Smooth muscle cell (in vitro differentiated cells): Measurements from ENCODE around the gene UROS. TPM values are rescaled to one million over a fixed set of nuclear protein-coding genes. Genes with fewer than 3 reads are reported as not detected.

Source experiments
- DNase-seq: peaks from one replicate; lab custom pipeline; 2025; ENCODE audit not compliant: unreplicated experiment; lab: John Stamatoyannopoulos, UW
- H2AFZ ChIP-seq: fragments of 200-600 bp; sonication (generic); 2 replicates; pipeline ENCODE4 v1.6.0; 2016; ENCODE audit warnings: antibody characterized with exemption, low read depth, mild to moderate bottlenecking
- H3F3A ChIP-seq: fragments of 200-600 bp; sonication (generic); 2 replicates; pipeline ENCODE4 v1.6.0; 2017; ENCODE audit warnings: antibody characterized with exemption, low read depth
- H3K27ac ChIP-seq: fragments of 200-600 bp; sonication (generic); 2 replicates; pipeline ENCODE4 v1.5.1; 2016; ENCODE audit warnings: low read depth, mild to moderate bottlenecking
- H3K27me3 ChIP-seq: fragments of 200-600 bp; sonication (generic); 2 replicates; pipeline ENCODE4 v1.6.1; 2016; ENCODE audit warnings: low read depth, mild to moderate bottlenecking
- H3K36me3 ChIP-seq: fragments of 200-600 bp; sonication (generic); 2 replicates; pipeline ENCODE4 v1.5.1; 2016; ENCODE audit warnings: low read depth
- H3K4me1 ChIP-seq: fragments of 200-600 bp; sonication (generic); 2 replicates; pipeline ENCODE4 v1.5.1; 2016; ENCODE audit warnings: low read depth
- H3K4me2 ChIP-seq: fragments of 200-600 bp; sonication (generic); 2 replicates; pipeline ENCODE4 v1.6.0; 2016; ENCODE audit warnings: mild to moderate bottlenecking
- H3K4me3 ChIP-seq: fragments of 200-600 bp; sonication (generic); 2 replicates; pipeline ENCODE4 v1.5.1; 2016; ENCODE audit warnings: mild to moderate bottlenecking
- H3K79me2 ChIP-seq: fragments of 200-600 bp; sonication (generic); 2 replicates; pipeline ENCODE4 v1.6.0; 2016; ENCODE audit warnings: low read depth, mild to moderate bottlenecking
- H3K9ac ChIP-seq: fragments of 200-600 bp; sonication (generic); 2 replicates; pipeline ENCODE4 v1.6.0; 2016; ENCODE audit warnings: low read depth
- H3K9me3 ChIP-seq: fragments of 200-600 bp; sonication (generic); replicated peaks from 2 replicates; pipeline ENCODE4 v1.5.1; 2016; ENCODE audit warnings: low read depth
- H4K20me1 ChIP-seq: fragments of 200-600 bp; sonication (generic); 2 replicates; pipeline ENCODE4 v1.6.0; 2016; ENCODE audit warnings: low read depth
- CTCF ChIP-seq: fragments of 200-600 bp; sonication (generic); IDR thresholded peaks from 2 replicates; pipeline ENCODE4 v1.5.1; 2017; ENCODE audit warnings: borderline replicate concordance, mild to moderate bottlenecking, antibody characterized with exemption; ENCODE audit not compliant: insufficient read depth, poor library complexity, severe bottlenecking
- WGBS: methylation state at CpG from one replicate; pipeline ENCODE4 v1.1.7; 2016; ENCODE audit warnings: low lambda C conversion rate; 5-methylcytosine and 5-hydroxymethylcytosine counted together
- polyA plus RNA-seq: library from polyadenylated mRNA; unstranded; fragments of >200 nt; fragmentation: Nextera tagmentation; extraction: Ambion mirVana; gene quantifications from 2 replicates; pipeline ENCODE4 v1.2.1, GENCODE V29; 2016
- total RNA-seq: library from RNA; depleted of rRNA; stranded (reverse); fragments of >200 nt; gene quantifications from 2 replicates; pipeline ENCODE4 v1.2.3, GENCODE V29; 2014

The UROS gene
- total and polyA plus RNA-seq, 2 experiments from 2014 or later, result 43.7 to 77.5 TPM

DNA sequence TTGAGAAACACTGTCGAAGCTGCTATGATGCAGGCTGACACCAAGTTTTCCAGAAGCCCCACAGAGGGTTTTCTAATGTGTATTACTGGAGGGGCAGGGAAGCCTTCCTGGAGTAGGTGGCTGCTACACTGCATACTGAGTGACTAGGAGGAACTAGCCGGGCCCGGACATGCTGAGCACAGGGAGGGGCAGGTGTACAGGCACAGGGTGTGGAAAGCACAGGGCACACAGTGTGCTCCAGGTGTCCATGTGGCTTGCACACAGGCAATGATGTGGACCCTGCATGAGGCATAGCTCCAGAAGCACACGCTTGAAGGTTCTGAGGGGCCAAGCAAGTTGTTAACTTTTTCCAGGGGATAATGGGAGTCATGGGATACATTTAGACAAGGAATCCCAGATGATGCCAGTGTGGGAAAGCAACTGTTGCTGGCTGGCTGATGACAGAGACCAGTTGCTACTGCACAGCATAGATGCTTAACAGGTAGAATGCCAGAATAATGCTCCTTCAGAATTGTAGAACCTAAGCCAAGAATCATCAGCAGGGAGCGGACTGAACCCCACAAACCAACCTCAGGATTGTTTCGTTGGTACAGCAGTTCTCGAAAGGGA is 43.5 kb upstream of the UROS start:
- H3K36me3 ChIP-seq, result no peaks in the 10 kb centered on the region
- no peaks in the 10 kb centered on the region for H3K79me2 ChIP-seq
- H3K4me3 ChIP-seq, result no peak overlapping the region
- no peak for TF ChIP-seq CTCF
- H3K27ac ChIP-seq, result no peak overlapping the region
- no peaks in the 10 kb centered on the region for H3F3A ChIP-seq
- H3K4me2 ChIP-seq, result no peak overlapping the region
- no peak overlapping the region for H2AFZ ChIP-seq
- no peak overlapping the region for H3K9ac ChIP-seq
- H3K27me3 ChIP-seq, result no peaks in the 10 kb centered on the region
- H3K9me3 ChIP-seq, result no peaks in the 10 kb centered on the region
- 96% methylated on average over 7 of the region's 7 CpGs for WGBS
- DNase-seq, result no peak
- H4K20me1 ChIP-seq, result no peaks in the 10 kb centered on the region
- no peaks in the 10 kb centered on the region for H3K4me1 ChIP-seq

DNA sequence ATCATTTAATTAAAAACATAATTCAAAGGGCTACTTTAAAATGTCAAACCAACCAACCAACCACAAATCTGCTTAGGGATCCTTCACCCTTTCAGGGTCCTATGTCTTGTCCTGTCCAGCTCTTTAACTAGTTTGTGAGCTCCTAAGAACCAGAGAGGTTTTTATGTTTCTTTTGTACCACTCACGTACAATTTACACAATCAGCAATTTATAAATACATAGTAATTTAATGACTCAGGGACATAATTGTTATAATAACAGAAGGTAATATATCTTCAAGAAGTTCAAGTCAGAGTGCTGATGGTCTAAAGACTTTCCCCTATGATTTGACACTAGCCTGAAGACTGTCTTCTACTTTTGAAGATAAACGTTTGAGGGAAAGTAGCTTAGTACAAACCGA is 42.1 kb upstream of the UROS start:
- Histone ChIP-seq H4K20me1 (no peaks in the 10 kb centered on the region), H3K4me3 (no peak overlapping the region), H3K36me3 (no peaks in the 10 kb centered on the region), H2AFZ (no peak overlapping the region), H3K4me1 (no peaks in the 10 kb centered on the region), H3K9me3 (no peaks in the 10 kb centered on the region), H3K27me3 (no peaks in the 10 kb centered on the region), H3K4me2 (no peak overlapping the region), H3K9ac (no peak overlapping the region), H3F3A (no peaks in the 10 kb centered on the region), H3K27ac (no peak overlapping the region), H3K79me2 (no peaks in the 10 kb centered on the region)
- TF ChIP-seq CTCF, result no peak
- no peak for DNase-seq
- 95% methylated on average over 3 of the region's 3 CpGs for WGBS

GRCh38 chr10:125859128-125859817 is 36.2 kb upstream of the UROS start:
- H3K9me3 ChIP-seq, result no peaks in the 10 kb centered on the region
- H3K4me2 ChIP-seq, result no peak overlapping the region
- WGBS, result 97% methylated on average over 4 of the region's 4 CpGs
- no peak for TF ChIP-seq CTCF
- no peak for DNase-seq
- H3K27ac ChIP-seq, result no peak overlapping the region
- no peaks in the 10 kb centered on the region for H3F3A ChIP-seq
- H3K27me3 ChIP-seq, result no peaks in the 10 kb centered on the region
- no peak overlapping the region for H2AFZ ChIP-seq
- H3K79me2 ChIP-seq, result no peaks in the 10 kb centered on the region
- no peak overlapping the region for H3K4me3 ChIP-seq
- no peaks in the 10 kb centered on the region for H3K36me3 ChIP-seq
- no peak overlapping the region for H3K9ac ChIP-seq
- no peaks in the 10 kb centered on the region for H4K20me1 ChIP-seq
- H3K4me1 ChIP-seq, result no peaks in the 10 kb centered on the region
